IMR-90 (cell line): ENCODE data around the gene PAX8. TPM values are rescaled to one million over a fixed set of nuclear protein-coding genes. Genes with fewer than 3 reads are reported as not detected.

Experiments
- ATAC-seq: fragments of 200-7000 bp; cut with Tn5 transposase; 2 replicates; pipeline ENCODE4 v1.9.1; 2020; ENCODE audit warnings: low read depth, mild to moderate bottlenecking, moderate library complexity
- BruUV-seq: library from RNA; stranded (reverse); fragments of 400-500 nt; replicated peaks from 2 replicates; lab custom pipeline; 2021; lab: Mats Ljungman, UMichigan
- CTCF ChIA-PET: fragments of 300-600 bp; formaldehyde crosslinking; extraction: SDS; loops from one replicate; lab custom pipeline; 2021; ENCODE audit warnings: antibody characterized with exemption; lab: Yijun Ruan, JAX
- POLR2A ChIA-PET: fragments of 300-600 bp; sonication (Branson Sonifier 250); formaldehyde crosslinking; loops from one replicate; lab custom pipeline; 2022; ENCODE audit warnings: antibody characterized with exemption; ENCODE audit not compliant: unreplicated experiment; lab: Charles Lee
- DNase-seq: peaks from one replicate; pipeline ENCODE4 v3.0.0; 2013
- H2AFZ ChIP-seq: replicated peaks from 2 replicates; pipeline ENCODE3; 2013; ENCODE audit warnings: low read length, mild to moderate bottlenecking; ENCODE audit not compliant: poor library complexity
- H2AK5ac ChIP-seq: 2 replicates; pipeline ENCODE4 v1.6.1; 2013; ENCODE audit warnings: low read depth, low read length, inconsistent platforms
- H2AK9ac ChIP-seq: replicated peaks from 2 replicates; pipeline ENCODE3; 2013; ENCODE audit warnings: mild to moderate bottlenecking, low read depth, low read length, moderate library complexity; ENCODE audit not compliant: poor library complexity
- H2BK120ac ChIP-seq: 2 replicates; pipeline ENCODE4 v1.6.1; 2013; ENCODE audit warnings: low read depth, low read length, inconsistent platforms
- H2BK15ac ChIP-seq: 3 replicates; pipeline ENCODE4 v1.6.1; 2013; ENCODE audit warnings: low read depth, low read length, inconsistent platforms
- H2BK20ac ChIP-seq: 2 replicates; pipeline ENCODE4 v1.6.1; 2013; ENCODE audit warnings: low read depth, mild to moderate bottlenecking, inconsistent platforms, low read length, moderate library complexity
- H2BK5ac ChIP-seq: 2 replicates; pipeline ENCODE4 v1.6.1; 2013; ENCODE audit warnings: mild to moderate bottlenecking, low read depth, low read length, inconsistent platforms; ENCODE audit not compliant: poor library complexity, severe bottlenecking
- H3K14ac ChIP-seq: replicated peaks from 2 replicates; pipeline ENCODE4 v1.6.1; 2013; ENCODE audit warnings: low read depth, low read length, inconsistent platforms
- H3K18ac ChIP-seq: 2 replicates; pipeline ENCODE4 v1.6.1; 2013; ENCODE audit warnings: low read depth, low read length, control low read depth
- H3K23ac ChIP-seq: 2 replicates; pipeline ENCODE4 v1.6.1; 2013; ENCODE audit warnings: low read depth, low read length, inconsistent platforms
- H3K27ac ChIP-seq: 2 replicates; pipeline ENCODE4 v1.5.1; 2013; ENCODE audit warnings: mild to moderate bottlenecking, control low read depth, low read length; ENCODE audit not compliant: insufficient read depth
- H3K27me3 ChIP-seq: 2 replicates; pipeline ENCODE4 v1.6.1; 2013; ENCODE audit warnings: low read length; ENCODE audit not compliant: control insufficient read depth, insufficient read depth
- H3K36me3 ChIP-seq: 2 replicates; pipeline ENCODE4 v1.6.1; 2013; ENCODE audit warnings: low read length, mixed read lengths; ENCODE audit not compliant: control insufficient read depth, insufficient read depth
- H3K4ac ChIP-seq: 2 replicates; pipeline ENCODE4 v1.6.1; 2013; ENCODE audit warnings: low read depth, low read length, inconsistent platforms
- H3K4me1 ChIP-seq: 2 replicates; pipeline ENCODE4 v1.6.1; 2013; ENCODE audit warnings: low read length, mixed read lengths; ENCODE audit not compliant: control insufficient read depth, insufficient read depth
- H3K4me2 ChIP-seq: 2 replicates; pipeline ENCODE4 v1.6.1; 2013; ENCODE audit warnings: low read depth, mild to moderate bottlenecking, control low read depth, low read length, moderate library complexity
- H3K4me3 ChIP-seq: 2 replicates; pipeline ENCODE4 v1.5.1; 2013; ENCODE audit warnings: low read depth, mild to moderate bottlenecking, control low read depth, low read length, moderate library complexity; ENCODE audit not compliant: insufficient read depth
- H3K56ac ChIP-seq: 2 replicates; pipeline ENCODE4 v1.6.1; 2013; ENCODE audit warnings: low read length, inconsistent platforms; ENCODE audit not compliant: insufficient read depth; ENCODE audit errors: extremely low read depth
- H3K79me1 ChIP-seq, 2 experiments: 2 replicates each; pipeline ENCODE4 v1.6.1; 2013; ENCODE audit warnings: low read length in 2 of 2, inconsistent platforms in 1 of 2, low read depth in 1 of 2
- H3K9ac ChIP-seq: 2 replicates; pipeline ENCODE4 v1.6.1; 2013; ENCODE audit warnings: low read depth, low read length, control low read depth
- H3K9me1 ChIP-seq: 2 replicates; pipeline ENCODE4 v1.6.1; 2013; ENCODE audit warnings: low read length, inconsistent platforms; ENCODE audit not compliant: insufficient read depth
- H3K9me3 ChIP-seq: 2 replicates; pipeline ENCODE4 v1.6.1; 2013; ENCODE audit warnings: low read length; ENCODE audit not compliant: control insufficient read depth, insufficient read depth
- H4K20me1 ChIP-seq: 2 replicates; pipeline ENCODE4 v1.6.1; 2013; ENCODE audit warnings: low read length, inconsistent platforms; ENCODE audit not compliant: insufficient read depth
- H4K5ac ChIP-seq: 2 replicates; pipeline ENCODE4 v1.6.1; 2013; ENCODE audit warnings: mild to moderate bottlenecking, low read depth, low read length, control low read depth
- H4K8ac ChIP-seq, 2 experiments: 2 replicates each; pipeline ENCODE4 v1.6.1; 2013; ENCODE audit warnings: low read depth in 2 of 2, low read length in 2 of 2, control low read depth in 1 of 2, inconsistent platforms in 1 of 2
- H4K91ac ChIP-seq: 2 replicates; pipeline ENCODE4 v1.6.1; 2013; ENCODE audit warnings: low read depth, low read length, inconsistent platforms; ENCODE audit not compliant: insufficient read depth
- BHLHE40 ChIP-seq: fragments of 150-350 bp; IDR thresholded peaks from 2 replicates; pipeline ENCODE4 v1.6.1; 2016; ENCODE audit warnings: mild to moderate bottlenecking, low read depth, low read length
- CHD1 ChIP-seq: IDR thresholded peaks from 2 replicates; pipeline ENCODE4 v1.6.1; 2012; ENCODE audit warnings: low read depth, low read length, improper control_type of control experiment
- FOS ChIP-seq: fragments of 150-350 bp; IDR thresholded peaks from 2 replicates; pipeline ENCODE4 v1.6.1; 2016; ENCODE audit warnings: low read depth, low read length
- MAFK ChIP-seq: IDR thresholded peaks from 2 replicates; pipeline ENCODE4 v1.6.1; 2012; ENCODE audit warnings: low read depth, low read length, improper control_type of control experiment
- MXI1 ChIP-seq: IDR thresholded peaks from 2 replicates; pipeline ENCODE4 v1.6.1; 2012; ENCODE audit warnings: low read depth, mild to moderate bottlenecking, low read length, moderate library complexity, borderline replicate concordance
- SMC3 ChIP-seq: fragments of 150-350 bp; IDR thresholded peaks from 2 replicates; pipeline ENCODE4 v1.6.1; 2016; ENCODE audit warnings: low read depth, mild to moderate bottlenecking, antibody characterized with exemption, low read length, moderate library complexity
- WGBS, 2 experiments: methylation state at CpG; one replicate each; pipeline versions ENCODE4 v1.1.5 to v1.1.7; 2013; ENCODE audit warnings: missing lambda C conversion rate in 2 of 2; ENCODE audit not compliant: insufficient read length in 1 of 2; ENCODE audit errors: extremely low coverage in 2 of 2; 5-methylcytosine and 5-hydroxymethylcytosine counted together
- dilution Hi-C: fragments of 300-500 bp; cut with HindIII; formaldehyde crosslinking; loops from one replicate; pipeline ENCODE4 v1.14.3; 2018; ENCODE audit warnings: low sequenced_read_pairs; ENCODE audit not compliant: unreplicated experiment
- in situ Hi-C: fragments of 300-500 bp; cut with MboI; formaldehyde crosslinking; loops from 3 replicates; pipeline ENCODE4 v1.14.3; 2019; ENCODE audit warnings: low sequenced_read_pairs, inconsistent platforms, mixed read lengths
- intact Hi-C: fragments of 100-400 bp; cut with micrococcal nuclease; formaldehyde crosslinking; loops from 2 replicates; pipeline ENCODE4 v1.10.0; 2022
- polyA plus RNA-seq, 3 experiments: library from polyadenylated mRNA; depleted of rRNA; stranded (reverse); fragments of >200 nt; gene quantifications; 2 replicates each; pipeline ENCODE4 v1.2.3, GENCODE V29; 2012; ENCODE audit warnings: low replicate concordance in 1 of 3
- total RNA-seq: library from RNA; depleted of rRNA; stranded (reverse); fragments of >200 nt; gene quantifications from 2 replicates; pipeline ENCODE4 v1.2.3, GENCODE V29; 2012
- TF ChIP-seq, protein P1 (sequence below): fragments of 150-350 bp; IDR thresholded peaks from 2 replicates; pipeline ENCODE4 v1.6.1; 2017; ENCODE audit warnings: mild to moderate bottlenecking, antibody characterized with exemption, low read length, low read depth

PAX8 gene
- total and polyA plus RNA-seq, 2 of the 4 experiments (the other 2 are of a cell fraction): 0.18 to 1.5 TPM

- Histone ChIP-seq H3K56ac (no peak overlapping the region), H2BK15ac (no peak overlapping the region), H2AFZ (no peak overlapping the region), H4K8ac (no peak overlapping the region), H3K4me3 (no peak overlapping the region), H3K27ac (no peak overlapping the region), H3K9me3 (no peaks in the 10 kb centered on the region), H2BK120ac (no peak overlapping the region), H2BK20ac (no peak overlapping the region), H3K4me2 (no peak overlapping the region), H3K18ac (no peak overlapping the region), H2BK5ac (no peak overlapping the region), H2AK9ac (peak overlapping the region; percentile 39), H3K27me3 (no peaks in the 10 kb centered on the region; the same call in 1 of the 2 replicates), H3K23ac (no peak overlapping the region), H3K9ac (no peak overlapping the region), H3K14ac (no peak overlapping the region), H3K4ac (no peak overlapping the region), H3K4me1 (peaks cover 7% of the 10 kb centered on the region), H2AK5ac (no peak overlapping the region), H3K9me1 (no peaks in the 10 kb centered on the region), H4K91ac (no peak overlapping the region), H3K79me1 (no peaks in the 10 kb centered on the region), H3K36me3 (no peaks in the 10 kb centered on the region), H4K5ac (no peak overlapping the region), H4K20me1 (no peaks in the 10 kb centered on the region)
- TF ChIP-seq MAFK: no peak
- TF ChIP-seq FOS: no peak
- TF ChIP-seq, protein P1, sequence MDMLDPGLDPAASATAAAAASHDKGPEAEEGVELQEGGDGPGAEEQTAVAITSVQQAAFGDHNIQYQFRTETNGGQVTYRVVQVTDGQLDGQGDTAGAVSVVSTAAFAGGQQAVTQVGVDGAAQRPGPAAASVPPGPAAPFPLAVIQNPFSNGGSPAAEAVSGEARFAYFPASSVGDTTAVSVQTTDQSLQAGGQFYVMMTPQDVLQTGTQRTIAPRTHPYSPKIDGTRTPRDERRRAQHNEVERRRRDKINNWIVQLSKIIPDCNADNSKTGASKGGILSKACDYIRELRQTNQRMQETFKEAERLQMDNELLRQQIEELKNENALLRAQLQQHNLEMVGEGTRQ: no peak
- TF ChIP-seq CHD1: no peak
- TF ChIP-seq SMC3: no peak
- no peak for TF ChIP-seq BHLHE40
- no peak for TF ChIP-seq MXI1
- no TSS peak for BruUV-seq
- ChIA-PET CTCF (no interaction called here), POLR2A (no interaction called here)
- dilution Hi-C loops (no loop called here), intact Hi-C loops (no loop called here), in situ Hi-C loops (no loop called here)
- WGBS, 2 experiments: no CpG with 5 or more reads among the region's 2 CpGs
- ATAC-seq (no peak), DNase-seq (no peak)
These were observed 63.7 kb downstream of the PAX8 start for GRCh38 chr2:113215056-113215455.
